CD4-positive, alpha-beta T cell treated with Interleukin-4 for 1 hour (primary cell): ENCODE data around the gene TPSD1.

ENCODE experiments used
- DNase-seq, 2 donors: peaks; one replicate each; pipeline ENCODE4 v3.0.0-alpha.2; 2020 to 2022

TPSD1 gene

DNA sequence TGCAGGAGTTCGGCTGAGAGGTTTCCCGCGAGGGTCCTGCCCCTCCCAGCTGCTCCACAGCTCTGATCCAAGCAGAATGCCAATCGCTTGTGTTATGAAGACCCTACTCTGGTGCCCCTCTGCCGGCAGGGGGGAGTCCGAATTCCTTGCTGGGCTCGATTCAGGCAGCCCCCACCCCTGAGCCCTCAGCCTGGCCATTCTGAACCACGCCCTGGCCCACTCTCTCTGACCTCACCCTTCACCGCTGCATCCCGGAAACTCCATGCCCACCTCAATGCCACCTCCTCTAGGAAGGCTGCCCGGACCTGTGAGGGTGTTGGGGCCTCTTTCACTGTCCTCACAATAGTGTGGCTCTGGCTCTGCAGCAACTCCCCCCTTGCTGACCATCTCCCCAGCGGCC is 45.7 kb downstream of the TPSD1 start:
- no peak for DNase-seq

GRCh38 chr16:1305823-1306222 is 50.0 kb downstream of the TPSD1 start:
- DNase-seq, result no peak

DNA sequence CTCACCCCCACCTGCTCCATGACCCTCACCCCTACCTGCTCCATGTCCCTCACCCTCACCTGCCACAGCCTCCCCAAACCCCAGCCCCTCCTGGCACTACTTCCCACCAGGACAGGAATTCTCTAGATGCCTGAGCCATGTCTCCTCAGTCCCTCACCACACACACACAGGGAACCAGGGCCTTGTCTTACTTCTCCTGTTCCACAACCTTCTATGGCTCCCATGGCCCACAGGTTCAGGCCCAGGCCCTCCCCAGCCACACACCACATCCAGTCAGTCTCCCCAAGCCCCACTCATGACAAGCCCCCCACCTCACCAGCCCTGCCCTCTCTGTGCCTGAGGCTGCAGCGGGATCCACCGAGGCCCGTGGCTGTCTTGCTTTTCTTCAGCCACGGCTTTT is 50.5 kb downstream of the TPSD1 start:
- no peak for DNase-seq

- no peak for DNase-seq
Measured at GRCh38 chr16:1308036-1308976, 52.4 kb downstream of the TPSD1 start.
